ENCODE results near the gene ASCC1. TPM values are rescaled to one million over a fixed set of nuclear protein-coding genes. Genes with fewer than 3 reads are reported as not detected.

Gene ASCC1
- total RNA-seq, 1 donor: 49.2 TPM

DNA sequence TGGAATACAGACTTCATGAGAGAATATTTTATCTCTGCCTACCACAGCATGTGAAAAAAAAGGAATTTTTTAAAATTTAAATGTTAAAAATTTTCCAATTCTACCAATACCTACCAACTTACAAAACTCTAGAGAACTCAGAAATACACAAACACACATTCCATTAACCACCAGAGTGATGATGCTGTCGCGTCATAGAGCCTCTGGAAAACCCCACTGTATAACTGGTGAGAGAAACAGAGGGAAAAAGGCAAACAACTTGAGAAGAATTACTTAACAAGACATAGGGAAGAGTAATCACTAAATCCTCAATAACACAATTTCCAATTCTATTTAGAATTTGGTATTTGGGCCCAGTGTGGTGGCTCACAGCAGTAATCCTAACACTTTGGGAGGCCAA is 121.5 kb downstream of the ASCC1 start:
- H3K4me3 ChIP-seq (ENCODE audit: low read depth, low read length): no peak overlapping the region
- TF ChIP-seq, protein P1, sequence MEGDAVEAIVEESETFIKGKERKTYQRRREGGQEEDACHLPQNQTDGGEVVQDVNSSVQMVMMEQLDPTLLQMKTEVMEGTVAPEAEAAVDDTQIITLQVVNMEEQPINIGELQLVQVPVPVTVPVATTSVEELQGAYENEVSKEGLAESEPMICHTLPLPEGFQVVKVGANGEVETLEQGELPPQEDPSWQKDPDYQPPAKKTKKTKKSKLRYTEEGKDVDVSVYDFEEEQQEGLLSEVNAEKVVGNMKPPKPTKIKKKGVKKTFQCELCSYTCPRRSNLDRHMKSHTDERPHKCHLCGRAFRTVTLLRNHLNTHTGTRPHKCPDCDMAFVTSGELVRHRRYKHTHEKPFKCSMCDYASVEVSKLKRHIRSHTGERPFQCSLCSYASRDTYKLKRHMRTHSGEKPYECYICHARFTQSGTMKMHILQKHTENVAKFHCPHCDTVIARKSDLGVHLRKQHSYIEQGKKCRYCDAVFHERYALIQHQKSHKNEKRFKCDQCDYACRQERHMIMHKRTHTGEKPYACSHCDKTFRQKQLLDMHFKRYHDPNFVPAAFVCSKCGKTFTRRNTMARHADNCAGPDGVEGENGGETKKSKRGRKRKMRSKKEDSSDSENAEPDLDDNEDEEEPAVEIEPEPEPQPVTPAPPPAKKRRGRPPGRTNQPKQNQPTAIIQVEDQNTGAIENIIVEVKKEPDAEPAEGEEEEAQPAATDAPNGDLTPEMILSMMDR (IDR thresholded peaks at IDR 0.05; ENCODE audit: insufficient read depth, low read length): no peak
- DNase-seq (ENCODE audit: low read depth): no peak

DNA sequence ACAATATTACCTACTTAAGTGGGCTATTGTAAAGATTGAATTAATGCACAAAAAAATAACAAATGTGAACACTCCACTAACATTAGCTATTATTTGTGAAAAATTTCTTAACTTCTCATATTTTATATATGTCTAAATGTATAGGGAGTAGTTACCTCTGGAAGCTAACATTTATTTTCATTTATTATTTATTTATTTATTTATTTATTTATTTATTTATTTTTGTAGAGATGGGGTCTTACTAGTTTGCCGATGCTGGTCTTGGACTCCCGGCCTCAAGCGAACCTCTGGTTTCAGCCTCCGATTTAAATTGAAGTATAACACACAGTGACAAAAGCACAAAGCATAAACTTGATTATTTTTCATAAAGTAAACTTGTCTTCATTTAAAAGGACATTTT is 122.6 kb downstream of the ASCC1 start:
- TF ChIP-seq, protein P1 (IDR thresholded peaks at IDR 0.05; ENCODE audit: insufficient read depth, low read length): no peak
- DNase-seq (ENCODE audit: low read depth): no peak
- no peak overlapping the region for H3K4me3 ChIP-seq (ENCODE audit: low read depth, low read length)

DNA sequence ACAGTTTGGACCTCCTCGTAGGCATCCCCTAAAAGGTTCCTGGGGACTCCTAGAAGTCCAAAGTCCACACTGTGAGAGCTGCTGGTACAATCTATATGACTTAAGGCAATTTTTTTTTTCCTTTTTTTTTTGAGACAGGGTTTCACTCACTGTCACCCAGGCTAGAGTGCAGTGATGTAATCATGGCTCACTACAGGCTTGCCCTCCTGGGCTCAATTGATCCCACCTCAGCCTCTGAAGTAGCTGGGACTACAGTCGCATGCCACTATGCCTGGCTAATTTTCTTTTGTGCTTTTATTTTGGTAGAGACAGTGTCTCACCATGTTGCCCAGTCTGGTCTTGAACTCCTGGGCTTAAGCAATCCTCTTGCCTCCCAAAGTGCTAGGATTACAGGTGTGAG is 123.1 kb downstream of the ASCC1 start:
- H3K4me3 ChIP-seq (ENCODE audit: low read depth, low read length): no peak overlapping the region
- DNase-seq (ENCODE audit: low read depth): no peak
- TF ChIP-seq, protein P1 (IDR thresholded peaks at IDR 0.05; ENCODE audit: insufficient read depth, low read length): no peak

DNA sequence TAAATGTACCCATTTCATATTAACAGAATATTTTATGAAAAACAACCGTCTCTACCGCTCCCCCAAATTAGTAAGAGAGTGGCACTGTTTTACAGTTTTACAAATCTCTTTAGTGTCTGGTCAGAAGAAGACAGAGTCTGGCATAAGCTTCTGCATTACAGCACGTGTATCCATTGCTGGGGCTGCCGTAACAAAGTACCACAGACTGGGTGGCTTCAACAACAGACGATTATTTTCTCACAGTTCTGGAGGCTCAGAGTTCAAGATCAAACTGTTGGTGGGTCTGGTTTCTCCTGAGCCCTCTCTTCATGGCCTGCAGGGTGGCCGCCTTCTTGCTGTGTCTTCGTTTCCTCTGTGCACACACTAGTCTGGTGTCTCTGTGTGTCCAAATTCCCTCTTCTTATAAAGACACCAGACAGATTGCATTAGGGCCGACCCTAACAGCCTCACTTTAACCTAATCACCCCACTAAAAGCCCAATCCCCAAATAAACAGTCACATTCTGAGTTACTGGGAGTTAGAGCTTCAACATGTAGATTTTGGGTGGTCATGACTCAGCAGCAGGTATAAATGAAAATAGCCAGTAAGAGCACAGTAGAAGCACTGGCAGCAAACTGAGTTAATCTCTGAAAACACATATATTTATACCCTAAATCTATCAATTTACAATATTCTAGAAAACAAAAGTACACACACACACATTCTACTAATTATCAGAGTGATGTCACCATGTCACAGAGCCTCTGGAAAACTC is 123.7 kb downstream of the ASCC1 start:
- no peak overlapping the region for H3K4me3 ChIP-seq (ENCODE audit: low read depth, low read length)
- TF ChIP-seq, protein P1 (IDR thresholded peaks at IDR 0.05; ENCODE audit: insufficient read depth, low read length): no peak
- DNase-seq (ENCODE audit: low read depth): no peak

DNA sequence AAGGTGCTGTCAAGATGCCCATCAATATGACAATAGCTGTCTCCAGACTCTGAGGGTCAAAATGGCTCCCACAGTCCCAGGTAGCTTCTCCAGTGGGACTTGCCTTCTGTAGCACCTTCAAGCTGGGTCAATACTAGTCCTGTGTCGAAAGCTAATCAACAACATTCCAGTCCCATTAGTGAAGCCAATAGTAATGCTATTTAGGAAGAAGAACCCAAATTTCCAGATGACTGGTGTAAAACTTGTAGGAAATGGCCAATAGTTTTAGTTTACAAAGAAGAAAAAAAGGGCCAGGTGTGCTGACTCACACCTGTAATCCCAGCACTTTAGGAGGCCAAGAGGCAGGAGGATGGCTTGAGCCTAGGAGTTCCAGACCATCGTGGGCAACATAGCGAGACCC is 125.8 kb downstream of the ASCC1 start:
- no peak overlapping the region for H3K4me3 ChIP-seq (ENCODE audit: low read depth, low read length)
- no peak for DNase-seq (ENCODE audit: low read depth)
- TF ChIP-seq, protein P1 (IDR thresholded peaks at IDR 0.05; ENCODE audit: insufficient read depth, low read length): no peak

DNA sequence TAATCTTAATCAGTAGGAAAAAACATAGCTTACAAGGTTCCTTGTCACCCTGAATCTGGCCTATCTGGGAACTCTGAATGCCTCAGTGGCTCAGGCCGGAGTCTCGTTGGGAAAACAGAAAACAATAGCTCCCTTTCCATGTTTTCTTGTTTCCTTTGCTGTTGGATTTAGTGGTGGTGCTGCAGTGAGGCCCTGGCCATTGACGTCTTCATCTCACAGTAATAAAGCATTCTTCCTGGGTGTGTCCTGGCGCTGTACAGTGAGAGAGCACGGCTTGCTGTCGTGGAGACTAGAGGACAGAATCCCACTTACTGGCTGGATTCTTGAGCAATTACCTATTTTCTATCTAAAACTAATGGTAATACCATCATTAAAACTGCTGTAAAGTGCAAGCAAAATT is 126.5 kb downstream of the ASCC1 start:
- no peak for DNase-seq (ENCODE audit: low read depth)
- TF ChIP-seq, protein P1 (IDR thresholded peaks at IDR 0.05; ENCODE audit: insufficient read depth, low read length): no peak

More for the DNA sequence above, 126.5 kb downstream of the ASCC1 start:
- no peak overlapping the region for H3K4me3 ChIP-seq (ENCODE audit: low read depth, low read length)
